Measurements from ENCODE around the gene ABCF3.

ABCF3 gene

GRCh38 chr3:184167786-184168185, 18.2 kb upstream of the ABCF3 start:
- no peak for DNase-seq (ENCODE audit: low read depth)

GRCh38 chr3:184168363-184169120, 17.5 kb upstream of the ABCF3 start:
- DNase-seq (ENCODE audit: low read depth), result peak; percentile 92

- no peak for DNase-seq (ENCODE audit: low read depth)
These were observed 15.8 kb upstream of the ABCF3 start for GRCh38 chr3:184169896-184170875.

- peak; percentile 65 for DNase-seq (ENCODE audit: low read depth)
These were observed 14.4 kb upstream of the ABCF3 start for GRCh38 chr3:184171562-184171961.

GRCh38 chr3:184172681-184173373, 13.2 kb upstream of the ABCF3 start:
- DNase-seq (ENCODE audit: low read depth), result peak; percentile 87

GRCh38 chr3:184173374-184173722, 12.7 kb upstream of the ABCF3 start:
- DNase-seq (ENCODE audit: low read depth), result no peak

- no peak for DNase-seq (ENCODE audit: low read depth)
These were observed 11.7 kb upstream of the ABCF3 start for GRCh38 chr3:184174284-184174645.

- peak; percentile 99 for DNase-seq (ENCODE audit: low read depth)
These were observed 11.1 kb upstream of the ABCF3 start, which contains the start of gene AP2M1 for GRCh38 chr3:184174646-184175492. Gene AP2M1, plus strand, starts transcription at chr3:184174855. Its CDS starts 2,139 bp downstream, at chr3:184176994.

- no peak for DNase-seq (ENCODE audit: low read depth)
These were observed 10.5 kb upstream of the ABCF3 start for GRCh38 chr3:184175506-184175905.

- no peak for DNase-seq (ENCODE audit: low read depth)
These were observed 10.0 kb upstream of the ABCF3 start for GRCh38 chr3:184175981-184176376.

- peak; percentile 97 for DNase-seq (ENCODE audit: low read depth)
These were observed 9.3 kb upstream of the ABCF3 start for GRCh38 chr3:184176377-184177330.

GRCh38 chr3:184177331-184177731, 8.7 kb upstream of the ABCF3 start:
- peak; percentile 72 for DNase-seq (ENCODE audit: low read depth)

GRCh38 chr3:184177767-184178306, 8.2 kb upstream of the ABCF3 start:
- no peak for DNase-seq (ENCODE audit: low read depth)

GRCh38 chr3:184178521-184179138, 7.4 kb upstream of the ABCF3 start:
- no peak for DNase-seq (ENCODE audit: low read depth)

- DNase-seq (ENCODE audit: low read depth), result peak; percentile 64
These were observed 5.8 kb upstream of the ABCF3 start for GRCh38 chr3:184180165-184180564.

GRCh38 chr3:184181596-184181995, 4.4 kb upstream of the ABCF3 start:
- no peak for DNase-seq (ENCODE audit: low read depth)

- DNase-seq (ENCODE audit: low read depth), result no peak
These were observed 2.3 kb upstream of the ABCF3 start for GRCh38 chr3:184183679-184184078.

- DNase-seq (ENCODE audit: low read depth), result no peak
These were observed 1.3 kb upstream of the ABCF3 start for GRCh38 chr3:184184546-184185230.
